HFF-Myc (cell line): ENCODE results near the gene SLC24A4.

Experiments
- DNase-seq: peaks from one replicate; pipeline ENCODE4 v3.0.0-alpha.2; 2011; ENCODE audit warnings: low read depth; ENCODE audit errors: extremely low read depth
- H3K4me3 ChIP-seq: replicated peaks from 2 replicates; pipeline ENCODE4 v1.5.1; 2011; ENCODE audit warnings: low read depth, mild to moderate bottlenecking, control low read depth, low read length
- CTCF ChIP-seq: IDR thresholded peaks from 2 replicates; pipeline ENCODE4 v1.5.1; 2012; ENCODE audit warnings: mild to moderate bottlenecking, low read depth, low read length, control low read depth; ENCODE audit errors: missing control alignments

SLC24A4 gene

GRCh38 chr14:92385561-92385960 lies 62.6 kb downstream of the SLC24A4 start:
- DNase-seq: no peak
- no peak for TF ChIP-seq CTCF
- H3K4me3 ChIP-seq: no peak overlapping the region

GRCh38 chr14:92386165-92386564 lies 63.2 kb downstream of the SLC24A4 start:
- no peak for TF ChIP-seq CTCF
- H3K4me3 ChIP-seq: no peak overlapping the region
- no peak for DNase-seq

GRCh38 chr14:92386637-92387036 lies 63.7 kb downstream of the SLC24A4 start:
- no peak overlapping the region for H3K4me3 ChIP-seq
- no peak for TF ChIP-seq CTCF
- no peak for DNase-seq

- TF ChIP-seq CTCF: no peak
- DNase-seq: no peak
- H3K4me3 ChIP-seq: no peak overlapping the region
These were observed 64.6 kb downstream of the SLC24A4 start for GRCh38 chr14:92387578-92387977.

- no peak for DNase-seq
- H3K4me3 ChIP-seq: no peak overlapping the region
- no peak for TF ChIP-seq CTCF
These were observed 66.7 kb downstream of the SLC24A4 start for GRCh38 chr14:92389598-92390158.

GRCh38 chr14:92391726-92392125 lies 68.8 kb downstream of the SLC24A4 start:
- no peak for DNase-seq
- H3K4me3 ChIP-seq: no peak overlapping the region
- TF ChIP-seq CTCF: no peak

- DNase-seq: no peak
- H3K4me3 ChIP-seq: no peak overlapping the region
- TF ChIP-seq CTCF: no peak
These were observed 69.7 kb downstream of the SLC24A4 start for GRCh38 chr14:92392711-92393110.
